Psoas muscle (tissue), 8 donors: ENCODE data around the gene VWA8. TPM values are rescaled to one million over a fixed set of nuclear protein-coding genes. Genes with fewer than 3 reads are reported as not detected.

Experiments
- ATAC-seq, 4 donors: fragments of 200-7000 bp; cut with Tn5 transposase; one replicate each; pipeline ENCODE4 v1.9.1; 2020; ENCODE audit warnings: moderate library complexity in 3 of 4, mild to moderate bottlenecking in 2 of 4
- DNase-seq, 2 donors: peaks; one replicate each; pipeline ENCODE4 v3.0.0-alpha.2; 2020
- H3K27ac ChIP-seq: fragments of 200-600 bp; one replicate; pipeline ENCODE4 v1.8.0; 2022
- H3K27me3 ChIP-seq, 3 donors: fragments of 200-600 bp in 1 of 3; one replicate each; pipeline versions ENCODE4 v1.6.1 to v1.8.0; 2013 to 2022; ENCODE audit warnings: low read length in 2 of 3, mild to moderate bottlenecking in 2 of 3, moderate library complexity in 1 of 3; ENCODE audit not compliant: insufficient read depth in 3 of 3
- H3K36me3 ChIP-seq, 2 donors: fragments of 200-600 bp in 1 of 2; one replicate each; pipeline versions ENCODE4 v1.6.1 to v1.8.0; 2013 to 2022; ENCODE audit warnings: low read depth in 1 of 2, mild to moderate bottlenecking in 1 of 2, moderate library complexity in 1 of 2; ENCODE audit not compliant: insufficient read depth in 1 of 2
- H3K4me1 ChIP-seq: fragments of 200-600 bp; one replicate; pipeline ENCODE4 v1.8.0; 2022
- H3K4me3 ChIP-seq: fragments of 200-600 bp; one replicate; pipeline ENCODE4 v1.8.0; 2022; ENCODE audit warnings: mild to moderate bottlenecking
- H3K9me3 ChIP-seq: fragments of 200-600 bp; one replicate; pipeline ENCODE4 v1.8.0; 2022
- CTCF ChIP-seq: fragments of 200-600 bp; IDR thresholded peaks from one replicate; pipeline ENCODE4 v1.8.0; 2022; ENCODE audit warnings: antibody characterized with exemption
- WGBS, 3 donors: extraction: QIAGEN DNeasy Blood & Tissue Kit; methylation state at CpG; one replicate each; pipeline versions ENCODE4 v1.1.6 to v1.1.7; 2013; 5-methylcytosine and 5-hydroxymethylcytosine counted together
- intact Hi-C, 2 donors: fragments of 100-400 bp; cut with DNase I; formaldehyde crosslinking; loops; one replicate each; pipeline versions ENCODE4 v1.11.0 to v1.14.2; 2022
- polyA plus RNA-seq, 3 donors: library from polyadenylated mRNA; stranded (reverse); fragments of 200-250 nt; gene quantifications; one replicate each; pipeline ENCODE4 v1.2.3, GENCODE V29; 2013
- total RNA-seq, 4 donors: library from RNA; stranded (reverse); fragmentation: NEBNext Ultra II Directional in 2 of 4; extraction: Animal tissue kit (Norgen Biotek cat#: 25700) in 2 of 4; gene quantifications; one replicate each; pipeline versions ENCODE4 v1.2.1 to v1.2.4, GENCODE V29; 2021 to 2023
- donor health status: healthy with polysubstance abuse.
- donor health status: DM: no; HTN: no; CAD: no; lungs with moderate emphysema.
- donor health status: Bipolar disorder and iron deficiency.
- donor health status: healthy.
- donor health status: DM: yes; HTN: yes; CAD: no.
- donor health status: DM: no; HTN: no; CAD: no.
- donor health status: DM: no; HTN: no; CAD: no.
- donor health status: DM: yes; HTN: yes; CAD: no.

The VWA8 gene
- total and polyA plus RNA-seq, 7 donors, result 8.6 to 50.5 (median 30.1) TPM

- ATAC-seq (no peak), DNase-seq (no peak)
- H3K27me3 ChIP-seq, result no peaks in the 10 kb centered on the region
- intact Hi-C loops, result no loop called here
- no peak overlapping the region for H3K27ac ChIP-seq
- no peak overlapping the region for H3K4me3 ChIP-seq
- peaks cover 0 to 23% of the 10 kb centered on the region in 2 donors for H3K36me3 ChIP-seq
- H3K9me3 ChIP-seq, result no peaks in the 10 kb centered on the region
- WGBS, 3 donors, result 95 to 98% (median 95%) methylated on average over 3 of the region's 3 CpGs
- no peak for TF ChIP-seq CTCF
- peaks cover 8% of the 10 kb centered on the region for H3K4me1 ChIP-seq
These were observed 361.3 kb downstream of the VWA8 start for GRCh38 chr13:41599619-41600018.

- intact Hi-C loops, result no loop called here
- Histone ChIP-seq H3K4me1 (no peaks in the 10 kb centered on the region), H3K9me3 (no peaks in the 10 kb centered on the region), H3K27ac (no peak overlapping the region), H3K27me3 (no peaks in the 10 kb centered on the region), H3K4me3 (no peak overlapping the region), H3K36me3 (peaks cover 0 to 12% of the 10 kb centered on the region in 2 donors)
- ATAC-seq (peak in 2 of 4 donors; percentile 27 to 32), DNase-seq (no peak)
- WGBS, 3 donors, result 92 to 97% (median 94%) methylated on average over 2 of the region's 2 CpGs
- TF ChIP-seq CTCF, result no peak
These were observed 363.4 kb downstream of the VWA8 start for GRCh38 chr13:41597348-41598041.

GRCh38 chr13:41596190-41596589 lies 364.7 kb downstream of the VWA8 start:
- ATAC-seq (no peak), DNase-seq (no peak)
- Histone ChIP-seq H3K4me1 (no peaks in the 10 kb centered on the region), H3K4me3 (no peak overlapping the region), H3K27me3 (no peaks in the 10 kb centered on the region), H3K9me3 (no peaks in the 10 kb centered on the region), H3K27ac (no peak overlapping the region), H3K36me3 (no peaks in the 10 kb centered on the region)
- intact Hi-C loops, result no loop called here
- no peak for TF ChIP-seq CTCF

GRCh38 chr13:41595298-41595697 lies 365.6 kb downstream of the VWA8 start:
- ATAC-seq, result no peak
- intact Hi-C loops, result loop anchor here in 1 of 2 donors (2.0 kb wide), 1 partner anchor 28 kb away; no protein-coding TSS in a partner anchor
- Histone ChIP-seq H3K4me3 (no peak overlapping the region), H3K36me3 (peaks cover 0 to 3% of the 10 kb centered on the region in 2 donors), H3K4me1 (no peaks in the 10 kb centered on the region), H3K27ac (no peak overlapping the region), H3K9me3 (no peaks in the 10 kb centered on the region), H3K27me3 (no peaks in the 10 kb centered on the region)
- no peak for DNase-seq
- TF ChIP-seq CTCF, result no peak
- WGBS, 3 donors, result 96 to 100% (median 100%) methylated on average over 1 of the region's 1 CpG

- Histone ChIP-seq H3K36me3 (peaks cover 3 to 41% of the 10 kb centered on the region in 2 donors), H3K27me3 (no peaks in the 10 kb centered on the region), H3K27ac (no peak overlapping the region), H3K4me3 (no peak overlapping the region), H3K4me1 (no peaks in the 10 kb centered on the region), H3K9me3 (no peaks in the 10 kb centered on the region)
- intact Hi-C loops, result no loop called here
- 62 to 68% (median 63%) methylated on average over 3 of the region's 3 CpGs for WGBS, 3 donors
- TF ChIP-seq CTCF, result no peak
- no peak for DNase-seq
- ATAC-seq, result no peak
These were observed 370.3 kb downstream of the VWA8 start for GRCh38 chr13:41590643-41591042.
